CD14-positive monocyte (primary cell): Measurements from ENCODE around the gene DSCAML1. TPM values are rescaled to one million over a fixed set of nuclear protein-coding genes. Genes with fewer than 3 reads are reported as not detected.

ENCODE experiments used
- DNase-seq, 3 donors: peaks; one replicate each; pipeline ENCODE4 v3.0.0-alpha.2; 2011 to 2022
- H2AFZ ChIP-seq: 2 replicates; pipeline ENCODE4 v1.6.0; 2012; ENCODE audit warnings: mild to moderate bottlenecking, low read depth, low read length, inconsistent platforms; ENCODE audit not compliant: insufficient read depth, poor library complexity, severe bottlenecking
- H3K27ac ChIP-seq, 2 donors: 1 replicate in 1 of 2; 2 replicates in 1 of 2; pipeline ENCODE4 v1.5.1; 2012 to 2013; ENCODE audit warnings: low read length in 2 of 2, control low read depth in 1 of 2, inconsistent platforms in 1 of 2, low read depth in 1 of 2, mild to moderate bottlenecking in 1 of 2
- H3K27me3 ChIP-seq, 2 donors: one replicate each; pipeline versions ENCODE4 v1.6.0 to v1.6.1; 2011 to 2013; ENCODE audit warnings: low read length in 2 of 2; ENCODE audit not compliant: control insufficient read depth in 2 of 2, insufficient read depth in 2 of 2
- H3K36me3 ChIP-seq, 2 donors: replicated peaks in 1 of 2; 1 replicate in 1 of 2; 2 replicates in 1 of 2; pipeline versions ENCODE4 v1.5.1 to v1.6.1; 2012 to 2013; ENCODE audit warnings: low read length in 2 of 2, control low read depth in 1 of 2, inconsistent platforms in 1 of 2, mild to moderate bottlenecking in 1 of 2; ENCODE audit not compliant: insufficient read depth in 2 of 2, control insufficient read depth in 1 of 2
- H3K4me1 ChIP-seq, 2 donors: 1 replicate in 1 of 2; 2 replicates in 1 of 2; pipeline versions ENCODE4 v1.5.1 to v1.6.1; 2012 to 2013; ENCODE audit warnings: low read length in 2 of 2, control low read depth in 1 of 2, inconsistent platforms in 1 of 2, mild to moderate bottlenecking in 1 of 2, moderate library complexity in 1 of 2; ENCODE audit not compliant: insufficient read depth in 2 of 2, control insufficient read depth in 1 of 2
- H3K4me2 ChIP-seq: replicated peaks from 2 replicates; pipeline ENCODE3; 2012; ENCODE audit warnings: low read length, moderate library complexity, mild to moderate bottlenecking; ENCODE audit not compliant: poor library complexity, severe bottlenecking; ENCODE audit errors: extremely low read depth
- H3K4me3 ChIP-seq, 3 experiments: fragments of 200-600 bp in 1 of 3; sonication (generic) in 1 of 3; replicated peaks in 1 of 3; 1 replicate in 2 of 3; 2 replicates in 1 of 3; pipeline ENCODE4 v1.5.1; 2011 to 2013; ENCODE audit warnings: low read length in 3 of 3, mild to moderate bottlenecking in 3 of 3, control low read depth in 2 of 3, low read depth in 2 of 3, inconsistent platforms in 1 of 3, moderate library complexity in 1 of 3
- H3K79me2 ChIP-seq: 2 replicates; pipeline ENCODE4 v1.6.0; 2012; ENCODE audit warnings: mild to moderate bottlenecking, control low read depth, inconsistent platforms, low read length, moderate library complexity; ENCODE audit not compliant: insufficient read depth
- H3K9ac ChIP-seq: 2 replicates; pipeline ENCODE4 v1.6.0; 2017; ENCODE audit warnings: low read length, mild to moderate bottlenecking; ENCODE audit not compliant: insufficient read depth, poor library complexity, severe bottlenecking
- H3K9me3 ChIP-seq, 2 donors: replicated peaks in 1 of 2; 1 replicate in 1 of 2; 2 replicates in 1 of 2; pipeline versions ENCODE4 v1.5.1 to v1.6.1; 2012 to 2013; ENCODE audit warnings: low read length in 2 of 2, control low read depth in 1 of 2; ENCODE audit not compliant: control insufficient read depth in 1 of 2, insufficient read depth in 1 of 2
- H4K20me1 ChIP-seq: 2 replicates; pipeline ENCODE4 v1.6.0; 2012; ENCODE audit warnings: mild to moderate bottlenecking, low read length, control low read depth, moderate library complexity; ENCODE audit not compliant: insufficient read depth
- H3K27ac Mint-ChIP-seq, 7 donors: one replicate each; pipeline ENCODE4 v1.8.0; 2020; ENCODE audit warnings: mild to moderate bottlenecking in 7 of 7, mixed read lengths in 7 of 7, moderate library complexity in 6 of 7, inconsistent platforms in 2 of 7
- H3K27me3 Mint-ChIP-seq, 3 donors: one replicate each; pipeline ENCODE4 v1.8.0; 2021 to 2022; ENCODE audit warnings: low read depth in 3 of 3, mild to moderate bottlenecking in 3 of 3, mixed read lengths in 3 of 3, moderate library complexity in 3 of 3, inconsistent platforms in 1 of 3
- H3K36me3 Mint-ChIP-seq, 2 donors: one replicate each; pipeline ENCODE4 v1.8.0; 2020; ENCODE audit warnings: mixed read lengths in 2 of 2, inconsistent platforms in 1 of 2, mild to moderate bottlenecking in 1 of 2
- H3K4me1 Mint-ChIP-seq: one replicate; pipeline ENCODE4 v1.8.0; 2020; ENCODE audit warnings: mild to moderate bottlenecking, mixed read lengths
- H3K4me3 Mint-ChIP-seq, 2 donors: one replicate each; pipeline ENCODE4 v1.8.0; 2020; ENCODE audit warnings: mild to moderate bottlenecking in 2 of 2, mixed read lengths in 2 of 2, moderate library complexity in 1 of 2
- H3K9me3 Mint-ChIP-seq, 7 donors: one replicate each; pipeline ENCODE4 v1.8.0; 2020 to 2022; ENCODE audit warnings: mixed read lengths in 7 of 7, mild to moderate bottlenecking in 6 of 7, moderate library complexity in 6 of 7, inconsistent platforms in 2 of 7
- CTCF ChIP-seq: fragments of 200-600 bp; IDR thresholded peaks from one replicate; pipeline ENCODE4 v1.8.0; 2022; ENCODE audit warnings: antibody characterized with exemption, mild to moderate bottlenecking
- WGBS: methylation state at CpG from one replicate; pipeline ENCODE4 v1.1.5; 2013; ENCODE audit warnings: missing lambda C conversion rate; ENCODE audit not compliant: insufficient coverage; 5-methylcytosine and 5-hydroxymethylcytosine counted together
- intact Hi-C, 2 donors: fragments of 100-400 bp; cut with micrococcal nuclease; formaldehyde crosslinking; loops; one replicate each; pipeline versions ENCODE4 v1.15.0 to v1.15.1; 2023
- polyA plus RNA-seq, 3 donors: library from polyadenylated mRNA; depleted of rRNA in 1 of 3; unstranded in 2 of 3; stranded (reverse) in 1 of 3; fragments of 300-500 nt in 2 of 3; fragments of >200 nt in 1 of 3; fragmentation: Illumina TruSeq in 2 of 3; gene quantifications; 1 replicate in 2 of 3; 2 replicates in 1 of 3; pipeline ENCODE4 v1.2.3, GENCODE V29; 2012 to 2021

DSCAML1 gene
- polyA plus RNA-seq, 3 donors, result not detected

- Mint-ChIP-seq H3K4me1 (no peaks in the 10 kb centered on the region), H3K4me3 (no peak overlapping the region), H3K27me3 (peaks cover 2 to 9% (median 2%) of the 10 kb centered on the region in 3 donors), H3K27ac (no peak overlapping the region), H3K36me3 (no peaks in the 10 kb centered on the region), H3K9me3 (no peaks in the 10 kb centered on the region)
- no peak overlapping the region for H3K9ac ChIP-seq
- intact Hi-C loops, result no loop called here
- H3K27me3 ChIP-seq, result no peaks in the 10 kb centered on the region
- no peaks in the 10 kb centered on the region for H3K4me1 ChIP-seq
- H2AFZ ChIP-seq, result no peak overlapping the region
- TF ChIP-seq CTCF, result no peak
- no peaks in the 10 kb centered on the region for H3K36me3 ChIP-seq
- WGBS, result 100% methylated on average over 2 of the region's 8 CpGs
- no peaks in the 10 kb centered on the region for H3K79me2 ChIP-seq
- H3K4me2 ChIP-seq, result no peak overlapping the region
- H3K9me3 ChIP-seq, result no peaks in the 10 kb centered on the region
- DNase-seq, result no peak
- H3K4me3 ChIP-seq, result no peak overlapping the region
- H4K20me1 ChIP-seq, result no peaks in the 10 kb centered on the region
- no peak overlapping the region for H3K27ac ChIP-seq
Observed at GRCh38 chr11:117673602-117674001, 123.4 kb downstream of the DSCAML1 start.

GRCh38 chr11:117671370-117671769, 125.6 kb downstream of the DSCAML1 start:
- Histone ChIP-seq H3K27ac (no peak overlapping the region), H3K4me3 (no peak overlapping the region), H4K20me1 (no peaks in the 10 kb centered on the region), H3K9me3 (no peaks in the 10 kb centered on the region), H3K27me3 (no peaks in the 10 kb centered on the region), H2AFZ (no peak overlapping the region), H3K4me1 (no peaks in the 10 kb centered on the region), H3K9ac (no peak overlapping the region), H3K79me2 (no peaks in the 10 kb centered on the region), H3K36me3 (no peaks in the 10 kb centered on the region), H3K4me2 (no peak overlapping the region)
- no CpG with 5 or more reads among the region's 4 CpGs for WGBS
- Mint-ChIP-seq H3K27me3 (peaks cover under 1 to 7% (median 1%) of the 10 kb centered on the region in 3 donors), H3K9me3 (no peaks in the 10 kb centered on the region), H3K36me3 (no peaks in the 10 kb centered on the region), H3K4me3 (no peak overlapping the region), H3K27ac (no peak overlapping the region), H3K4me1 (no peaks in the 10 kb centered on the region)
- DNase-seq, result no peak
- TF ChIP-seq CTCF, result no peak
- intact Hi-C loops, result no loop called here
